HL-60 (cell line): ENCODE results near the gene EPHA2.

ENCODE experiments used
- DNase-seq, 2 experiments: peaks; one replicate each; pipeline ENCODE4 v3.0.0-alpha.2; 2010 to 2020; ENCODE audit warnings: low read depth in 1 of 2, low spot score in 1 of 2
- H3K27ac ChIP-seq: fragments of 250-450 bp; sonication (Bioruptor Pico); replicated peaks from 2 replicates; pipeline ENCODE4 v1.5.1; 2020; ENCODE audit warnings: mild to moderate bottlenecking, moderate library complexity
- H3K27me3 ChIP-seq: fragments of 250-450 bp; sonication (Bioruptor Pico); 2 replicates; pipeline ENCODE4 v1.5.1; 2021; ENCODE audit warnings: mild to moderate bottlenecking, moderate library complexity; ENCODE audit not compliant: insufficient read depth, poor library complexity, severe bottlenecking
- H3K4me3 ChIP-seq: replicated peaks from 2 replicates; pipeline ENCODE4 v1.5.1; 2011; ENCODE audit warnings: mild to moderate bottlenecking, control low read depth, low read length; ENCODE audit not compliant: insufficient read depth
- GABPA ChIP-seq: IDR thresholded peaks from 2 replicates; pipeline ENCODE4 v1.6.1; 2012; ENCODE audit warnings: low read depth
- POLR2AphosphoS5 ChIP-seq: IDR thresholded peaks from 2 replicates; pipeline ENCODE4 v1.6.1; 2012; ENCODE audit warnings: low read depth
- SPI1 ChIP-seq: IDR thresholded peaks from 2 replicates; pipeline ENCODE4 v1.6.1; 2012; ENCODE audit warnings: low read depth, mild to moderate bottlenecking, borderline replicate concordance
- TF ChIP-seq, protein P1 (sequence below): IDR thresholded peaks from one replicate; pipeline ENCODE4 v1.5.1; 2011; ENCODE audit warnings: low read length, control low read depth, inconsistent platforms; ENCODE audit not compliant: insufficient read depth
- TF ChIP-seq, protein P2 (sequence below): IDR thresholded peaks from 2 replicates; pipeline ENCODE4 v1.6.1; 2012; ENCODE audit warnings: low read depth; ENCODE audit not compliant: insufficient replicate concordance

EPHA2 gene

DNA sequence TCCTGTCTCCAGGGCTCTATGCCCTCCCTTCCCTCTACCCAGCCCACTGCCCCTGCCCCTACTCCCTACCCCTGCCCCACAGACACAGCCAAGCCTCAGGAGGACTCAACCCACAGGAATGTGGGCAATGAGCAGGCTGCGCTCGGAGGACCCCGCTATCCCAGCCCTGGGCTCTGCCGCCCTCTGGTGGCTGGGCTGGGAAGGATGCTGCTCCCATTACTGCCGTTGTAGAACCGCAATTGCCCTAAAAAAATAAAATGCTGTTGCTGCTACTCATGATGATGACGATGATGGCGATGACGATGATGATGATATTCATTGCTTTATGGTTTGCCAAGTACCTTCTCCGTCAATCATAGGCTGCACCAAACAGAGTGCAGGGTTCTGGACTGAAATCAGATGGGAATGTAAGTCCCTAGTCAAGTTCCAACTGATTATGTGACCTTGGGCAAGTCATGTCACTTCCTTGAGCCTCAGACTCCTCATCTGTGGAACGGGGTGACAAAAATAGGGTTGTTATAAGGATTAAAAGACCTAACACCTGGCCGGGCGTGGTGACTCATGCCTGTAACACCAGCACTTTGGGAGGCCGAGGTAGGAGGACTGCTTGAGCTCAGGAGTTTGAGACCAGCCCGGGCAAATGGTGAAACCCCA is 32.0 kb upstream of the EPHA2 start:
- DNase-seq = peak in 1 of 2 experiments; percentile 42
- H3K27ac ChIP-seq = no peak overlapping the region
- TF ChIP-seq, protein P1, sequence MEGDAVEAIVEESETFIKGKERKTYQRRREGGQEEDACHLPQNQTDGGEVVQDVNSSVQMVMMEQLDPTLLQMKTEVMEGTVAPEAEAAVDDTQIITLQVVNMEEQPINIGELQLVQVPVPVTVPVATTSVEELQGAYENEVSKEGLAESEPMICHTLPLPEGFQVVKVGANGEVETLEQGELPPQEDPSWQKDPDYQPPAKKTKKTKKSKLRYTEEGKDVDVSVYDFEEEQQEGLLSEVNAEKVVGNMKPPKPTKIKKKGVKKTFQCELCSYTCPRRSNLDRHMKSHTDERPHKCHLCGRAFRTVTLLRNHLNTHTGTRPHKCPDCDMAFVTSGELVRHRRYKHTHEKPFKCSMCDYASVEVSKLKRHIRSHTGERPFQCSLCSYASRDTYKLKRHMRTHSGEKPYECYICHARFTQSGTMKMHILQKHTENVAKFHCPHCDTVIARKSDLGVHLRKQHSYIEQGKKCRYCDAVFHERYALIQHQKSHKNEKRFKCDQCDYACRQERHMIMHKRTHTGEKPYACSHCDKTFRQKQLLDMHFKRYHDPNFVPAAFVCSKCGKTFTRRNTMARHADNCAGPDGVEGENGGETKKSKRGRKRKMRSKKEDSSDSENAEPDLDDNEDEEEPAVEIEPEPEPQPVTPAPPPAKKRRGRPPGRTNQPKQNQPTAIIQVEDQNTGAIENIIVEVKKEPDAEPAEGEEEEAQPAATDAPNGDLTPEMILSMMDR = peak; percentile 90
- TF ChIP-seq, protein P2, sequence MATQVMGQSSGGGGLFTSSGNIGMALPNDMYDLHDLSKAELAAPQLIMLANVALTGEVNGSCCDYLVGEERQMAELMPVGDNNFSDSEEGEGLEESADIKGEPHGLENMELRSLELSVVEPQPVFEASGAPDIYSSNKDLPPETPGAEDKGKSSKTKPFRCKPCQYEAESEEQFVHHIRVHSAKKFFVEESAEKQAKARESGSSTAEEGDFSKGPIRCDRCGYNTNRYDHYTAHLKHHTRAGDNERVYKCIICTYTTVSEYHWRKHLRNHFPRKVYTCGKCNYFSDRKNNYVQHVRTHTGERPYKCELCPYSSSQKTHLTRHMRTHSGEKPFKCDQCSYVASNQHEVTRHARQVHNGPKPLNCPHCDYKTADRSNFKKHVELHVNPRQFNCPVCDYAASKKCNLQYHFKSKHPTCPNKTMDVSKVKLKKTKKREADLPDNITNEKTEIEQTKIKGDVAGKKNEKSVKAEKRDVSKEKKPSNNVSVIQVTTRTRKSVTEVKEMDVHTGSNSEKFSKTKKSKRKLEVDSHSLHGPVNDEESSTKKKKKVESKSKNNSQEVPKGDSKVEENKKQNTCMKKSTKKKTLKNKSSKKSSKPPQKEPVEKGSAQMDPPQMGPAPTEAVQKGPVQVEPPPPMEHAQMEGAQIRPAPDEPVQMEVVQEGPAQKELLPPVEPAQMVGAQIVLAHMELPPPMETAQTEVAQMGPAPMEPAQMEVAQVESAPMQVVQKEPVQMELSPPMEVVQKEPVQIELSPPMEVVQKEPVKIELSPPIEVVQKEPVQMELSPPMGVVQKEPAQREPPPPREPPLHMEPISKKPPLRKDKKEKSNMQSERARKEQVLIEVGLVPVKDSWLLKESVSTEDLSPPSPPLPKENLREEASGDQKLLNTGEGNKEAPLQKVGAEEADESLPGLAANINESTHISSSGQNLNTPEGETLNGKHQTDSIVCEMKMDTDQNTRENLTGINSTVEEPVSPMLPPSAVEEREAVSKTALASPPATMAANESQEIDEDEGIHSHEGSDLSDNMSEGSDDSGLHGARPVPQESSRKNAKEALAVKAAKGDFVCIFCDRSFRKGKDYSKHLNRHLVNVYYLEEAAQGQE = no peak
- H3K4me3 ChIP-seq = no peak overlapping the region
- H3K27me3 ChIP-seq = no peaks in the 10 kb centered on the region

DNA sequence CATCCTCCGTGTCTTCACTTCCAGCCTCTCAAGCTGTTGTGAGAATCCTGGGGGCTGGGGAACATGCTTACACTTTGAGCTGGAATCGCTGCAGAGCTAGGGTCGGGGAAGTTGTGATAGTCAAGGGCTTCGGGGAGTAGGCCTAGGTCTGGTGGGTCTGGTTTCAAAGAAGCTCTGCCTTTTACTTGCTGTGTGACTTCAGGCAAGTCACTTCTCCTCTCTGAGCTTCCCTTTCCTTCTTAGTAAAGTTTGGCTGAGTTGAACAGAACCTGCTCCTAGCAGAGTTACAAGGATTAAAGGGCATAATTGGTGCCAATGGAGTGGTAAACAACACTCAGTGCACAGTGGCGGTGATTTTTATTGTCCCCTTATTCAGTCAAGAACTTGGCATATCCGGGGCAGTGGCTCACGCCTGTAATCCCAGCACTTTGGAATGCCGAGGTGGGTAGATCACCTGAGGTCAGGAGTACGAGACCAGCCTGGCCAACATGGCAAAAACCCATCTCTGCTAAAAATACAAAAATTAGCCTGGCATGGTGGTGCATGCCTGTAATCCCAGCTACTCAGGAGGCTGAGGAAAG is 30.9 kb upstream of the EPHA2 start:
- Histone ChIP-seq H3K27ac (no peak overlapping the region), H3K4me3 (no peak overlapping the region), H3K27me3 (no peaks in the 10 kb centered on the region)
- TF ChIP-seq POLR2AphosphoS5 (no peak), SPI1 (no peak), GABPA (no peak)
- TF ChIP-seq, protein P1 = no peak
- TF ChIP-seq, protein P2 = no peak
- DNase-seq = no peak

DNA sequence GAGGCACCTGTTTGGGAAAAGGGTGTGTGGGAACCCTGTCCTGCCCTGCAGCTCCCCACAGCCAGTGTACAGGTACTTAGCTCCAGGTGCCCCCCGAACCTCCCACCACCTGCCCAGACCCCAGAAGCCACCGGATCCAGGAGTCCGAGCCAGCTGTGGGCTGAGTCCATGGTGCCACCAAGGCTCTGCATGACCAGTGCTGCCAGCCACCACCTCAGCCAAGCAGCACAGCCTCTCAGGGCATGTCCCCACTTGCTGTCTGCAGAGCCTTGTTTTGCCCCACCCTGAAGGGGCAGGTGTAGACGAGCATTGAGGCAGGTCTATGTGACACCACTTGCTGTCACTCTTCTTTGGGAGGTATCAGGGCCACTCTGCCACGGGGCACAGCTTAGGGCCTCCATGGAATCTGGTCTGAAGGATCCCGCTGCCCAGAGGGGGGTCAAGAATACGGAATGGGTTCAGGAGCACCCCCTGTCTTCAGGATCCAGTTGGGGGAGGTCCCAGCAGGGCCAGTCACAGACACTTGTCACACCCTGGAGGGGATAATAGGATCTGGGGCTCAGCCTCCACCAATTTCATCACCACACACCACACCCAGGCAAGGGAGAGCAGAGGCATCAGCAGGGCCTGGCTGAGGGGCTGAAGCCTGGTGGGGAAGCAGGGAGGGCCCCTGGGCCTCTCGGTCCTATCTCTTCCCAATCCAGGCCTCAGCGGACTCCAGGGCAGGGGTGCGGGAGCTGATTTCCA is 28.9 kb upstream of the EPHA2 start:
- no peak for TF ChIP-seq GABPA
- TF ChIP-seq, protein P1 = no peak
- TF ChIP-seq, protein P2 = no peak
- TF ChIP-seq POLR2AphosphoS5 = no peak
- no peak for TF ChIP-seq SPI1
- Histone ChIP-seq H3K27me3 (no peaks in the 10 kb centered on the region), H3K27ac (no peak overlapping the region), H3K4me3 (no peak overlapping the region)
- no peak for DNase-seq
